Activated CD8-positive, alpha-beta memory T cell treated with anti-CD3 and anti-CD28 coated beads, Interleukin-2, amount 10 ng/mL, durations not matched to agents 7 days and 5 days (primary cell): ENCODE measurements around the gene ITK. TPM values are rescaled to one million over a fixed set of nuclear protein-coding genes. Genes with fewer than 3 reads are reported as not detected.

Experiments used
- ATAC-seq: fragments of 150-1000 bp; cut with Tn5 transposase; one replicate; pipeline ENCODE4 v1.10.0; 2021; ENCODE audit warnings: moderate library complexity
- CTCF ChIA-PET: fragments of 350-600 bp; sonication (Branson Sonifier 250); formaldehyde crosslinking; loops from one replicate; lab custom pipeline; 2021; ENCODE audit warnings: antibody characterized with exemption; lab: Charles Lee
- DNase-seq: peaks from one replicate; pipeline ENCODE4 v3.0.0-alpha.2; 2020
- H3K27ac Mint-ChIP-seq: one replicate; pipeline ENCODE4 v1.8.0; 2021; ENCODE audit warnings: mild to moderate bottlenecking, mixed read lengths
- H3K27me3 Mint-ChIP-seq: one replicate; pipeline ENCODE4 v1.8.0; 2021; ENCODE audit warnings: mixed read lengths
- H3K36me3 Mint-ChIP-seq: one replicate; pipeline ENCODE4 v1.8.0; 2021; ENCODE audit warnings: mild to moderate bottlenecking, mixed read lengths
- H3K4me1 Mint-ChIP-seq: one replicate; pipeline ENCODE4 v1.8.0; 2021; ENCODE audit warnings: mixed read lengths
- H3K4me3 Mint-ChIP-seq: one replicate; pipeline ENCODE4 v1.8.0; 2021; ENCODE audit warnings: mild to moderate bottlenecking, moderate library complexity, mixed read lengths
- H3K9me3 Mint-ChIP-seq: one replicate; pipeline ENCODE4 v1.8.0; 2022; ENCODE audit warnings: low read depth, mixed read lengths
- total RNA-seq, 2 experiments: library from RNA; stranded (reverse); gene quantifications; one replicate each; pipeline ENCODE4 v1.2.3, GENCODE V29; 2021

Gene ITK
- total RNA-seq = 100 to 1,000 TPM; 209 to 215 TPM

DNA sequence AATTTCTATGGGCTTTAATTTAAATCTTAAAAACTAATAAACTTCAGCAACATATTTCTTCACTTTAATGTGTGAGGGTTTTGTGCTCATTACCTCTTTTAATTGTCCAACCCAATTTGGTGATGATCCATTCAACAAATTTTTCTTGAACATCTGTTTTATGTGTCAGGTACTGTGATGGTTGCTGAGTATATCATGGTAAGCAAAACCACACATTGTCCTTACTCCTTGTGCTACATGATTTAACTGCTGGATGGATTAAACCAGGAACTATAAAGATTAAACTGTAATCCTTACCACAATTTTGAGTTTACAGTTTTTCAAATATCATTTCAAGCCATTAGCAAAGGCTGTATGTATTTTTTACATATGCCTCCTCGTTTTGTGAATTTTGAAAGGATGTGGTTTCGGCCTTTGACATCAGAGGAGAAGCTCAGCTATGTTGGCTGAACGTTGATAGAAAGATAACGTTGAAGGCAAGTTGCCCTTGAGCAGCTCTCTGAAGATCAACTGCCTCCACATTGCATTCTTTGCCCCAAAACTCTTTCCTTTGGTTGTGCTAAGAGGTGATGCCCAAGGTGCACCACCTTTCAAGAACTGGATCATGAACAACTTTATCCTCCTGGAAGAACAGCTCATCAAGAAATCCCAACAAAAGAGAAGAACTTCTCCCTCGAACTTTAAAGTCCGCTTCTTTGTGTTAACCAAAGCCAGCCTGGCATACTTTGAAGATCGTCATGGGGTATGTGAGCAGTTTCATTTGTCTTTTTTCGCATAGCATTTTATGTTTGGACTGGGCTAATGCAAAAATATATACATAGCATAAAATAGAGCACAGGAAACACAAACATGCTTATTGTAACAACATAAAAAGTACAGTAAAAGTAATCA is at the start of gene ITK:
Gene ITK, plus strand, starts transcription at position 467 of the 891 bp plus-strand sequence. Its CDS starts 138 bp downstream, at position 605.
- Mint-ChIP-seq H3K9me3 (no peaks in the 10 kb centered on the region), H3K36me3 (peaks cover 44% of the 10 kb centered on the region)
- DNase-seq = peak; percentile 77

GRCh38 chr5:157130925-157131324 is 49.7 kb upstream of the ITK start:
- H3K27me3 Mint-ChIP-seq = no peaks in the 10 kb centered on the region
- H3K4me3 Mint-ChIP-seq = no peak overlapping the region
- peaks cover 6% of the 10 kb centered on the region for H3K9me3 Mint-ChIP-seq
- no peak for ATAC-seq
- H3K27ac Mint-ChIP-seq = no peak overlapping the region
- peaks cover 29% of the 10 kb centered on the region for H3K4me1 Mint-ChIP-seq
- CTCF ChIA-PET = interaction anchor here (0.6 to 3.6 kb wide), 6 partner anchors 11 to 460 kb away, joined by 3 to 23 read pairs (median 5); partner anchors contain the start of gene MED7
- H3K36me3 Mint-ChIP-seq = peaks cover 13% of the 10 kb centered on the region
- no peak for DNase-seq

More for the DNA sequence above, at the start of gene ITK:
- ATAC-seq = peak; percentile 78
- H3K4me1 Mint-ChIP-seq = peaks cover 47% of the 10 kb centered on the region
- no peaks in the 10 kb centered on the region for H3K27me3 Mint-ChIP-seq
- peak within 1 kb of the TSS; percentile 96 for H3K4me3 Mint-ChIP-seq
- CTCF ChIA-PET = interaction anchor here (0.8 to 3.2 kb wide), 10 partner anchors 10 to 91 kb away, joined by 3 to 28 read pairs (median 6); partner anchors contain the start of gene MED7
- H3K27ac Mint-ChIP-seq = peak within 1 kb of the TSS; percentile 99

DNA sequence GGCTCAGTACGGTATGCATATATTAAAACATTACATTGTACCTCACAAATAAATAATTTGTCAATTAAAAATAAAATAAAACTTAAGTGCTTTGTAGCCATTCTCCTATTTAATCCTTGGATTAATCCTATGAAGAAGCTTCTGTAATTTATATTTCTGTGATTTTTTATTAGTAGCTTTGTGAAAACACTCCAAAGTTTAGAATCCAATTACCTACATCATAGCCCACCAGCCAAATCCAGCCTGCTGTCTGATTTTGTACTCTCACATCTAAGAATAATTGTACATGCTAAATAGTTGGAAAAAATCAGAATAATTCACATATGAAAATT is 48.4 kb upstream of the ITK start:
- H3K36me3 Mint-ChIP-seq = peaks cover 14% of the 10 kb centered on the region
- H3K4me1 Mint-ChIP-seq = peaks cover 33% of the 10 kb centered on the region
- CTCF ChIA-PET = interaction anchor here (0.7 to 3.6 kb wide), 35 partner anchors 9 to 1188 kb away, joined by 3 to 23 read pairs (median 4); partner anchors contain the start of genes HAVCR2 and MED7
- no peaks in the 10 kb centered on the region for H3K9me3 Mint-ChIP-seq
- no peaks in the 10 kb centered on the region for H3K27me3 Mint-ChIP-seq
- no peak overlapping the region for H3K4me3 Mint-ChIP-seq
- H3K27ac Mint-ChIP-seq = no peak overlapping the region
- DNase-seq (no peak), ATAC-seq (no peak)

DNA sequence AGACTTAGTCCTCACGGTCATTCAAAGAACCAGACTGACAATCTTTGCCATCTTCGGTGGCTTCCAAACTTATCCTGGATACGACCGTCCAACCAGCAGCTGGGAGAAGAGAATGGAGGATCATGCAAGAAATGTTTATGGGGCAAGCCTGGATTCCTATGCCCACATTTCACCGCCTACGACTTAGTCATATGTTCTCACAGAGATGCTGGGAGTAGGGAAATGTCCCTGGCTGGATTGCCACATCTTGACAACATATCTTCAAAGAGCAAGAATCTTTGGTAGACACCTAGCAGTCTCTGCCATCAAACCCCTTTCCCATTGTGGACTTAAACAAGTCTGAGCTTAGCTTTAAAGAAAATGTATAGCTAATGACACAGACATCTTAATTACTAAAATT is 42.9 kb upstream of the ITK start:
- H3K9me3 Mint-ChIP-seq = no peaks in the 10 kb centered on the region
- no peak overlapping the region for H3K27ac Mint-ChIP-seq
- no peak overlapping the region for H3K4me3 Mint-ChIP-seq
- no peak for DNase-seq
- peaks cover 39% of the 10 kb centered on the region for H3K4me1 Mint-ChIP-seq
- CTCF ChIA-PET = no interaction called here
- H3K27me3 Mint-ChIP-seq = no peaks in the 10 kb centered on the region
- peaks cover 51% of the 10 kb centered on the region for H3K36me3 Mint-ChIP-seq
- ATAC-seq = no peak

GRCh38 chr5:157142317-157143126 is 38.1 kb upstream of the ITK start, which contains the start of gene MED7:
MED7 (minus strand) TSS chr5:157142865; CDS start chr5:157139431, 3,434 bp downstream.
- Mint-ChIP-seq H3K27ac (peak within 1 kb of the TSS; percentile 97), H3K4me3 (peak within 1 kb of the TSS; percentile 83), H3K9me3 (no peaks in the 10 kb centered on the region), H3K36me3 (peaks cover 39% of the 10 kb centered on the region), H3K27me3 (no peaks in the 10 kb centered on the region), H3K4me1 (peaks cover 38% of the 10 kb centered on the region)
- peak; percentile 98 for ATAC-seq
- peak; percentile 98 for DNase-seq
- CTCF ChIA-PET = interaction anchor here (0.9 to 3.0 kb wide), 24 partner anchors 10 to 601 kb away, joined by 3 to 23 read pairs (median 4); partner anchors contain the start of genes HAVCR2, ITK and LSM11

DNA sequence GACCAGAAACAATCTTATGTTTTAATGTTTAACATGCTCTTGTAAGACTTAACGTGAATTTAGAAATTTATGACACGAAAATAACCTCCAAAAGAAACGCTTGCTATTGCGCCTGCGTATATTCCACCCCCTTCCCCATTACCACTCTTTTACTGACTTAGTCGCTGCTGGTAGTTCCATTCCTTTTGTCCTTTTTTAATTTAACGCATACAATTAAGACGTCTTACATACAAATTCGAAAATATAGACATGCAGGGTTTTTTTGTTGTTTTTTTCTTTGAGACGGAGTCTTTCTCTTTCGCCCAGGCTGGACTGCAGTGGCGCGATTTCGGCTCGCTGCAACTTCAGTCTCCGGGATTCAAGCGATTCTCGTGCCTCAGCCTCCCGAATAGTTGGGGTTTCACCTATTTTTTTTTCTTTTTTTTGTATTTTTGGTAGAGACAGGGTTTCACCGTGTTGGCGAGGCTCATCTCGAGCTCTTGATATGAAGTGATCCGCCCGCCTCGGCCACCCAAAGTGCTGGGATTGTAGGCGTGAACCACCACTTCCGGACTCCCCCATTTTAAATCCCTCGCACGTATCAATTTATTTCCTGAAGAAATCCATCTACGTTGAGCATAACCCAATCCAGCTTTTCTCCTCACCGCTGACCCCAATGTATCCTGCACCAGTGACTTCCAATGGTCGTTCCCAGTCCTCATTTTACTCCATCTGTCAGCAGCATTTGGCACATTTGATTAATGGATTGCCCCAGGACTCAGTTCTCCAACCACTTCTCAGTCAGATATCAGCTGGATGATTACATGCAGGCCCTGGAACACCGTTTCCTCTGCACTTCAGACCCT is 37.3 kb upstream of the ITK start:
- H3K27me3 Mint-ChIP-seq = no peaks in the 10 kb centered on the region
- H3K4me3 Mint-ChIP-seq = peak overlapping the region; percentile 83
- H3K36me3 Mint-ChIP-seq = peaks cover 31% of the 10 kb centered on the region
- H3K4me1 Mint-ChIP-seq = peaks cover 43% of the 10 kb centered on the region
- CTCF ChIA-PET = interaction anchor here (0.9 to 3.0 kb wide), 23 partner anchors 9 to 600 kb away, joined by 3 to 23 read pairs (median 4); partner anchors contain the start of genes HAVCR2, ITK and LSM11
- DNase-seq (peak; percentile 79), ATAC-seq (peak; percentile 56)
- H3K27ac Mint-ChIP-seq = peak overlapping the region; percentile 97
- H3K9me3 Mint-ChIP-seq = no peaks in the 10 kb centered on the region

GRCh38 chr5:157148734-157149615 is 31.7 kb upstream of the ITK start:
- ATAC-seq (peak; percentile 85), DNase-seq (peak; percentile 87)
- peak overlapping the region; percentile 16 for H3K27ac Mint-ChIP-seq
- no peaks in the 10 kb centered on the region for H3K36me3 Mint-ChIP-seq
- no peak overlapping the region for H3K4me3 Mint-ChIP-seq
- H3K9me3 Mint-ChIP-seq = no peaks in the 10 kb centered on the region
- H3K27me3 Mint-ChIP-seq = no peaks in the 10 kb centered on the region
- peaks cover 44% of the 10 kb centered on the region for H3K4me1 Mint-ChIP-seq
- CTCF ChIA-PET = interaction anchor here (0.8 to 3.3 kb wide), 36 partner anchors 19 to 594 kb away, joined by 3 to 29 read pairs (median 6); partner anchors contain the start of genes ITK and LSM11

- ATAC-seq (no peak), DNase-seq (peak; percentile 19)
- CTCF ChIA-PET = interaction anchor here (0.5 to 3.3 kb wide), 2 partner anchors 33 to 120 kb away, joined by 4 to 15 read pairs; no protein-coding TSS in a partner anchor
- Mint-ChIP-seq H3K4me3 (no peak overlapping the region), H3K4me1 (peaks cover 56% of the 10 kb centered on the region), H3K36me3 (no peaks in the 10 kb centered on the region), H3K27ac (peak overlapping the region; percentile 44), H3K27me3 (no peaks in the 10 kb centered on the region), H3K9me3 (no peaks in the 10 kb centered on the region)
These were observed 29.6 kb upstream of the ITK start for GRCh38 chr5:157150995-157151394.

DNA sequence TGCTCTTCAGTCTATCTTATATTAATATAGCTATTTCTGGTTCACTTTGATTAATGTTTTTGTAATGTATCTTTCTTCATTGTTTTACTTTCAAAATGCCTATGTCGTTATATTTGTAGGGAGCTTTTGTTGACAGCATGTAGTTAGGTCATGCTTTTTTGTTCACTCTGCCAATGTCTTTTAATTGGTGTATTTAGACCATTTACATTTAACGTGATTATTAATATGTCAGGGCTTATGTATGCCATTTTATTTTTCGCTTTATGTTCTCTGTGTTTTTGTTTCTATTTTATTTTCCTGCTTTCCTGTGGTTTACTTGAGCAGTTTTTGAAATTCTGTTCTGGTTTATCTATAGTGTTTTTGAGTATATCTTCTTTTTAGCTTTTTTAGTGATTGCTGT is 25.3 kb upstream of the ITK start:
- Mint-ChIP-seq H3K4me3 (peak overlapping the region; percentile 83), H3K4me1 (peaks cover 71% of the 10 kb centered on the region), H3K27ac (peak overlapping the region; percentile 100), H3K9me3 (no peaks in the 10 kb centered on the region), H3K36me3 (peaks cover 2% of the 10 kb centered on the region), H3K27me3 (no peaks in the 10 kb centered on the region)
- ATAC-seq = peak; percentile 10
- DNase-seq = no peak
- CTCF ChIA-PET = interaction anchor here (1.0 to 4.0 kb wide), 12 partner anchors 10 to 173 kb away, joined by 3 to 19 read pairs (median 4); partner anchors contain the start of genes ITK and MED7

DNA sequence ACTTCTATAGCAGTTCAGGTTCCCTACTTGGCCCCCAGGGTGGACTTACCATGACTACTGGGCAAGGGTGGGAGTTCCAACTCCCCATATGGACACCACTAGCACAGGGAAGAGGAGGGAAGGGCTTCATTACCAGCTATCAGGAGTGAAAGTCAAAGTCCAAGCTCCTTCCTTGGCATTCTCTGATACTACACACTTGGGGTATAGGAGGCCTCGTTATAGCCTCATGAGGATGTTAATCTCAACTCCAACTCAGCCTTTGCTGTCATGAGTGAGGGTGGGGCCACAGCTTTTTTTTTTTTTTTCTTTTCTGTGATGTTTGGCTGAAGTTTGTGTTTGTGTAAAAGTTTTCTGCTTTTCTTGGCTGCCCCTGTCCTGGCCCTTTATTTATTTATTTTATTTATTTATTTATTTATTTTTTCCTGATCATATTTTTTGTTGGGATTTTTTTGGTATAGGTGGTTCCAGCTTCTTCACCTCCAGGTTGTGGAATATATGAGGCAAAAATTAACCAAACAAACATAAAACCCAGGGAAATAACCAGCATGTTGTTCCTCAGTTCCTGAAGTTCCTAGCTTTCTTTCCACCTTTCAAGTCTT is 23.2 kb upstream of the ITK start:
- no peak for ATAC-seq
- CTCF ChIA-PET = interaction anchor here (0.6 to 4.0 kb wide), 8 partner anchors 15 to 243 kb away, joined by 3 to 16 read pairs (median 3); no protein-coding TSS in a partner anchor
- H3K9me3 Mint-ChIP-seq = no peaks in the 10 kb centered on the region

DNA sequence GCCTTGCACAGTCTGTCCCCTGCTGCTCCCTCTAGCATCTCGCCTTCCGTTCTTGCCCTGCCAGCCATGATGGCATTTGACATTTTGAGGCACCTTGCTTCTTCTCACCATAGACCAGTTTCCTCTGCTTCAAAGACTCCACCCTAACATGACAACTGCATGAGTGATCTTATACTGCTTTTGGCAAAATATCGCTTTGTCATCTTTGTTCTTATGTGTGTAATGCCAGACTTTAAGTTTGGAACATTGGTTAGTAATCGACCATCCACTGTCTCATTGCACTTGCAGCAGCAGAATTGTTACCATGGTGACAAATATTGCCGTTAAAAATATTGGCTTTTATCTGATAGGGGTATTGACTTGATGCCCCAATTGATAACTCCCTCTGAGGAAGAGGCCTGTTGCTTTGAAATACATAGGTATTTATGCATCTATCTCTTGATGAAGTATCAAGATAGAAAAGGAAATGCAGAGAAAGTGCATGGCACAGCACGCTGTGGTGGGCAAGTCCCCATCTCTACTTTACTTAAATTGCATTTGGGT is 21.4 kb upstream of the ITK start:
- Mint-ChIP-seq H3K27ac (peak overlapping the region; percentile 94), H3K27me3 (no peaks in the 10 kb centered on the region), H3K4me3 (peak overlapping the region; percentile 13), H3K4me1 (peaks cover 58% of the 10 kb centered on the region), H3K9me3 (no peaks in the 10 kb centered on the region), H3K36me3 (peaks cover 2% of the 10 kb centered on the region)
- CTCF ChIA-PET = interaction anchor here (1.0 kb wide), 1 partner anchor 13 kb away, joined by 3 read pairs; no protein-coding TSS in a partner anchor
- ATAC-seq (peak; percentile 66), DNase-seq (peak; percentile 41)

More for the DNA sequence above, 23.2 kb upstream of the ITK start:
- no peak overlapping the region for H3K4me3 Mint-ChIP-seq
- H3K27me3 Mint-ChIP-seq = no peaks in the 10 kb centered on the region
- H3K36me3 Mint-ChIP-seq = peaks cover 2% of the 10 kb centered on the region
- no peak overlapping the region for H3K27ac Mint-ChIP-seq
- no peak for DNase-seq
- peaks cover 68% of the 10 kb centered on the region for H3K4me1 Mint-ChIP-seq
